NB4 (cell line): Measurements from ENCODE around the gene HP.

Source experiments
- DNase-seq: peaks from one replicate; pipeline ENCODE4 v3.0.0; 2010; ENCODE audit warnings: low read depth
- H3K4me3 ChIP-seq: one replicate; pipeline ENCODE4 v1.5.1; 2011; ENCODE audit warnings: mild to moderate bottlenecking, low read depth, low read length, moderate library complexity
- MYC ChIP-seq: IDR thresholded peaks from 2 replicates; pipeline ENCODE4 v1.6.1; 2011; ENCODE audit warnings: low read depth, low read length
- POLR2A ChIP-seq: IDR thresholded peaks from 2 replicates; pipeline ENCODE4 v1.6.1; 2011; ENCODE audit warnings: mild to moderate bottlenecking; ENCODE audit not compliant: insufficient read length; ENCODE audit errors: extremely low read depth
- TF ChIP-seq, protein P1 (sequence below): IDR thresholded peaks from one replicate; pipeline ENCODE4 v1.5.1; 2012; ENCODE audit warnings: low read depth, low read length
- TF ChIP-seq, protein P2 (sequence below): IDR thresholded peaks from 2 replicates; pipeline ENCODE4 v1.6.1; 2011; ENCODE audit warnings: low read depth, low read length

HP gene

DNA sequence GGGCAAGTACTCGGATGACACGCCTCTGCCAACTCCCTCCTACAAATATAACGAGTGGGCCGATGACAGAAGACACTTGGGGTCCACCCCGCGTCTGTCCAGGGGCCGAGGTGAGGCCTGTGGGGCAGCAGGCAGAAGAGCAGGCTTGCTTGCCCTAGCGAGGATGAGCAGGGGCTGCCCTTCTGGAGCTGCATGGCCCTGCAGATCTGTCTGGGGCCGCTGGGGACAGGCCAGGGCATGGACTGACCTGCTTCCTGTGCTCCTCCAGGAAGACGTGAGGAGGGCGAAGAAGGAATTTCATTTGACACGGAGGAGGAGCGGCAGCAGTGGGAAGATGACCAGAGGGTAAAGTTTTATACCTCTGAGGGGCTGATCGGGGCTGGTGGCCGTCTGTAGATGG, 44.6 kb downstream of the HP start:
- no peak for DNase-seq
- TF ChIP-seq, protein P1, sequence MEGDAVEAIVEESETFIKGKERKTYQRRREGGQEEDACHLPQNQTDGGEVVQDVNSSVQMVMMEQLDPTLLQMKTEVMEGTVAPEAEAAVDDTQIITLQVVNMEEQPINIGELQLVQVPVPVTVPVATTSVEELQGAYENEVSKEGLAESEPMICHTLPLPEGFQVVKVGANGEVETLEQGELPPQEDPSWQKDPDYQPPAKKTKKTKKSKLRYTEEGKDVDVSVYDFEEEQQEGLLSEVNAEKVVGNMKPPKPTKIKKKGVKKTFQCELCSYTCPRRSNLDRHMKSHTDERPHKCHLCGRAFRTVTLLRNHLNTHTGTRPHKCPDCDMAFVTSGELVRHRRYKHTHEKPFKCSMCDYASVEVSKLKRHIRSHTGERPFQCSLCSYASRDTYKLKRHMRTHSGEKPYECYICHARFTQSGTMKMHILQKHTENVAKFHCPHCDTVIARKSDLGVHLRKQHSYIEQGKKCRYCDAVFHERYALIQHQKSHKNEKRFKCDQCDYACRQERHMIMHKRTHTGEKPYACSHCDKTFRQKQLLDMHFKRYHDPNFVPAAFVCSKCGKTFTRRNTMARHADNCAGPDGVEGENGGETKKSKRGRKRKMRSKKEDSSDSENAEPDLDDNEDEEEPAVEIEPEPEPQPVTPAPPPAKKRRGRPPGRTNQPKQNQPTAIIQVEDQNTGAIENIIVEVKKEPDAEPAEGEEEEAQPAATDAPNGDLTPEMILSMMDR = no peak
- TF ChIP-seq, protein P2, sequence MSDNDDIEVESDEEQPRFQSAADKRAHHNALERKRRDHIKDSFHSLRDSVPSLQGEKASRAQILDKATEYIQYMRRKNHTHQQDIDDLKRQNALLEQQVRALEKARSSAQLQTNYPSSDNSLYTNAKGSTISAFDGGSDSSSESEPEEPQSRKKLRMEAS = no peak
- no peak for TF ChIP-seq MYC
- TF ChIP-seq POLR2A = no peak
- H3K4me3 ChIP-seq = no peak overlapping the region

GRCh38 chr16:72099377-72099818, 45.1 kb downstream of the HP start:
- no peak overlapping the region for H3K4me3 ChIP-seq

DNA sequence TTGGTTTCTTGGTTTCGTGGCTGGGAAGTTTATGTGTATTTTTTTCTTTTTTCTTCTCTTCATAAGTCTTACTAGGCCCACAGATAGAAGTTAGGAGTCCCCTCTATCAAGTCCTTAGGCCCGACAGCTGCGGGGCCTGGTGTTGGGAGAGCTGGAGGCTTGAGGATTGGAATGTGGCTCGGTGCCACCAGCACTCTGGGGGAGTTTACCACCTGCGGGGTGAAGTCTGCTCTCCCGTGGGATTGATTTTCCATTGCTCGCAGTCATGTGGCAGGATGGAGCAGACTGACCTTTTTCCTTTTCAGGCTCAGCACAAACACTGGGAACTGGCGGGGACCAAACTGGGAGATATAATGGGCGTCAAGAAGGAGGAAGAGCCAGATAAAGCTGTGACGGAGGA, 46.9 kb downstream of the HP start:
- H3K4me3 ChIP-seq = no peak overlapping the region
- DNase-seq = no peak
- no peak for TF ChIP-seq POLR2A
- TF ChIP-seq, protein P2 = no peak
- TF ChIP-seq MYC = no peak
- TF ChIP-seq, protein P1 = no peak

More at GRCh38 chr16:72099377-72099818, 45.1 kb downstream of the HP start:
- TF ChIP-seq, protein P1 = peak; percentile 63
- TF ChIP-seq MYC = no peak
- TF ChIP-seq, protein P2 = peak; percentile 54
- DNase-seq = peak; percentile 77

DNA sequence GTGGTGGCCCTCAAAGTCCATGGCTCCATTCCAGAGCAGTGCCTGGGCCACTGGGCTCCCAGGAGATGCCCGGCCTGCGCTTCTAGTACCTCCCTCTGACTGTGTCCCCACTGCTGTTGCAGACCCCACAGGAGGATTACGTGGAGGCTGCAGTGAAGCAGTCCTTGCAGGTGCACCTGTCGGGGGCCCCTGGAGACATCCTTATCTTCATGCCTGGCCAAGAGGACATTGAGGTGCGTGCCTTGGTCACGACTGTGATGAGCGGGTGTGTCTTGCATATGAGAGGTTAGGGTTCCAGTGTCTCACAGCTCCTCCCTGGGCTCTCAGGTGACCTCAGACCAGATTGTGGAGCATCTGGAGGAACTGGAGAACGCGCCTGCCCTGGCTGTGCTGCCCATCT, 50.6 kb downstream of the HP start:
- no peak overlapping the region for H3K4me3 ChIP-seq
- TF ChIP-seq, protein P1 = no peak
- TF ChIP-seq POLR2A (no peak), MYC (no peak)
- TF ChIP-seq, protein P2 = no peak

GRCh38 chr16:72105978-72106377, 51.7 kb downstream of the HP start:
- TF ChIP-seq, protein P1 = no peak
- TF ChIP-seq MYC (no peak), POLR2A (no peak)
- TF ChIP-seq, protein P2 = no peak
- no peak overlapping the region for H3K4me3 ChIP-seq
- DNase-seq = no peak

More for the DNA sequence above, 50.6 kb downstream of the HP start:
- no peak for DNase-seq
